Hepatocyte (in vitro differentiated cells): Measurements from ENCODE around the gene TMC8. TPM values are rescaled to one million over a fixed set of nuclear protein-coding genes. Genes with fewer than 3 reads are reported as not detected.

Experiments
- DNase-seq: peaks from one replicate; pipeline ENCODE4 v3.0.0-alpha.2; 2016; ENCODE audit warnings: low spot score
- H2AFZ ChIP-seq: fragments of 200-600 bp; sonication (generic); 2 replicates; pipeline ENCODE4 v1.6.0; 2016; ENCODE audit warnings: antibody characterized with exemption, mild to moderate bottlenecking
- H3K27ac ChIP-seq: fragments of 200-600 bp; sonication (generic); 2 replicates; pipeline ENCODE4 v1.5.1; 2016; ENCODE audit warnings: mild to moderate bottlenecking
- H3K27me3 ChIP-seq: fragments of 200-600 bp; sonication (generic); 2 replicates; pipeline ENCODE4 v1.6.1; 2016
- H3K36me3 ChIP-seq: fragments of 200-600 bp; sonication (generic); replicated peaks from 2 replicates; pipeline ENCODE4 v1.5.1; 2016; ENCODE audit warnings: low read depth; ENCODE audit not compliant: insufficient read depth
- H3K4me1 ChIP-seq: fragments of 200-600 bp; sonication (generic); 2 replicates; pipeline ENCODE4 v1.5.1; 2016; ENCODE audit warnings: mild to moderate bottlenecking, moderate library complexity; ENCODE audit not compliant: insufficient read depth
- H3K4me2 ChIP-seq: fragments of 200-600 bp; sonication (generic); 2 replicates; pipeline ENCODE4 v1.6.0; 2016
- H3K4me3 ChIP-seq: fragments of 200-600 bp; sonication (generic); 2 replicates; pipeline ENCODE4 v1.5.1; 2016; ENCODE audit warnings: mild to moderate bottlenecking
- H3K79me2 ChIP-seq: fragments of 200-600 bp; sonication (generic); 2 replicates; pipeline ENCODE4 v1.6.0; 2017; ENCODE audit warnings: mild to moderate bottlenecking
- H3K9me2 ChIP-seq: fragments of 200-600 bp; sonication (generic); replicated peaks from 2 replicates; pipeline ENCODE4 v1.6.0; 2017; ENCODE audit warnings: mild to moderate bottlenecking; ENCODE audit not compliant: insufficient read depth
- H3K9me3 ChIP-seq: fragments of 200-600 bp; sonication (generic); 2 replicates; pipeline ENCODE4 v1.5.1; 2016; ENCODE audit warnings: low read depth, mild to moderate bottlenecking
- H4K20me1 ChIP-seq: fragments of 200-600 bp; sonication (generic); 2 replicates; pipeline ENCODE4 v1.6.0; 2016; ENCODE audit warnings: mild to moderate bottlenecking; ENCODE audit not compliant: insufficient read depth, poor library complexity, severe bottlenecking
- CTCF ChIP-seq: fragments of 200-600 bp; sonication (generic); IDR thresholded peaks from 2 replicates; pipeline ENCODE4 v1.5.1; 2016; ENCODE audit warnings: antibody characterized with exemption, mild to moderate bottlenecking; ENCODE audit not compliant: poor library complexity
- EZH2 ChIP-seq: fragments of 200-600 bp; sonication (generic); IDR thresholded peaks from 2 replicates; pipeline ENCODE4 v1.6.1; 2016; ENCODE audit warnings: antibody characterized with exemption, mild to moderate bottlenecking, borderline replicate concordance
- EZH2phosphoT487 ChIP-seq: fragments of 200-600 bp; sonication (generic); IDR thresholded peaks from one replicate; pipeline ENCODE4 v1.6.1; 2018; ENCODE audit warnings: antibody characterized with exemption, mild to moderate bottlenecking, low read depth, moderate library complexity; ENCODE audit not compliant: unreplicated experiment, severe bottlenecking
- WGBS: methylation state at CpG from one replicate; pipeline ENCODE4 v1.1.6; 2016; ENCODE audit warnings: low lambda C conversion rate; ENCODE audit errors: missing lambda C conversion rate; 5-methylcytosine and 5-hydroxymethylcytosine counted together
- polyA plus RNA-seq: library from polyadenylated mRNA; unstranded; fragments of >200 nt; fragmentation: Nextera tagmentation; extraction: Ambion mirVana; gene quantifications from 2 replicates; pipeline ENCODE4 v1.2.1, GENCODE V29; 2016
- total RNA-seq: library from RNA; depleted of rRNA; stranded (reverse); fragments of >200 nt; gene quantifications from 2 replicates; pipeline ENCODE4 v1.2.3, GENCODE V29; 2014

Gene TMC8
- total and polyA plus RNA-seq, 2 experiments from 2014 or later = 0.07 to 1.2 TPM

- H2AFZ ChIP-seq = no peak overlapping the region
- TF ChIP-seq EZH2 = no peak
- TF ChIP-seq CTCF = no peak
- no peak for TF ChIP-seq EZH2phosphoT487
- H3K4me2 ChIP-seq = no peak overlapping the region
- H3K9me2 ChIP-seq = no peaks in the 10 kb centered on the region
- no peak overlapping the region for H3K4me3 ChIP-seq
- H3K79me2 ChIP-seq = peaks cover 3% of the 10 kb centered on the region
- H3K4me1 ChIP-seq = peaks cover 12% of the 10 kb centered on the region
- no peaks in the 10 kb centered on the region for H3K9me3 ChIP-seq
- H4K20me1 ChIP-seq = no peaks in the 10 kb centered on the region
- H3K27ac ChIP-seq = no peak overlapping the region
- H3K36me3 ChIP-seq = no peaks in the 10 kb centered on the region
- no peak for DNase-seq
- WGBS = 95% methylated on average over 9 of the region's 30 CpGs
- no peaks in the 10 kb centered on the region for H3K27me3 ChIP-seq
Measured at GRCh38 chr17:78124081-78124835, 6.3 kb upstream of the TMC8 start.

DNA sequence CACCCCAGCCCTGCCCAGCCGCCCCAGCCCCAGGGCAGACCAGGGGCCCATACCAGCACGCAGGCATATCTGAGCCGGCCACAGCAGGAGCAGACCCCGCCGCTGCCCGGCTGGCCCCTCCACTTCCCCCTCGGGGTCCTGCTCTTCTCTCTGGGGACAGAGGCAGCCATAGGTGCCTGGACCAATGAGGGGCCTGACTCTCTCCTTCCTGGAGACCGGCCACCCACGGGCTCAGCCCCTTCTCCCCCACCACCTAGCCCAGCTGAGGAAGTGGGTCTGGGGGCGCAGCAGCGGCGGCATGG, 5.8 kb upstream of the TMC8 start:
- no peaks in the 10 kb centered on the region for H3K9me2 ChIP-seq
- peaks cover 12% of the 10 kb centered on the region for H3K4me1 ChIP-seq
- no peaks in the 10 kb centered on the region for H3K27me3 ChIP-seq
- no peaks in the 10 kb centered on the region for H3K36me3 ChIP-seq
- H2AFZ ChIP-seq = no peak overlapping the region
- H3K79me2 ChIP-seq = peaks cover 3% of the 10 kb centered on the region
- no peak overlapping the region for H3K4me2 ChIP-seq
- H3K9me3 ChIP-seq = no peaks in the 10 kb centered on the region
- no peak for TF ChIP-seq EZH2phosphoT487
- no peak for TF ChIP-seq CTCF
- TF ChIP-seq EZH2 = no peak
- 95% methylated on average over 11 of the region's 12 CpGs for WGBS
- no peak overlapping the region for H3K27ac ChIP-seq
- no peak for DNase-seq
- H3K4me3 ChIP-seq = no peak overlapping the region
- H4K20me1 ChIP-seq = no peaks in the 10 kb centered on the region

GRCh38 chr17:78125138-78125913, 5.2 kb upstream of the TMC8 start:
- peaks cover 12% of the 10 kb centered on the region for H3K4me1 ChIP-seq
- no peaks in the 10 kb centered on the region for H4K20me1 ChIP-seq
- H2AFZ ChIP-seq = no peak overlapping the region
- H3K9me3 ChIP-seq = no peaks in the 10 kb centered on the region
- no peaks in the 10 kb centered on the region for H3K36me3 ChIP-seq
- no peak overlapping the region for H3K4me2 ChIP-seq
- no peak overlapping the region for H3K4me3 ChIP-seq
- no peak overlapping the region for H3K27ac ChIP-seq
- H3K79me2 ChIP-seq = peaks cover 3% of the 10 kb centered on the region
- H3K27me3 ChIP-seq = no peaks in the 10 kb centered on the region
- TF ChIP-seq EZH2phosphoT487 = no peak
- TF ChIP-seq CTCF = no peak
- TF ChIP-seq EZH2 = no peak
- WGBS = 94% methylated on average over 39 of the region's 39 CpGs
- no peaks in the 10 kb centered on the region for H3K9me2 ChIP-seq
- no peak for DNase-seq
